ENCODE measurements around the gene PRSS36.

Gene PRSS36

GRCh38 chr16:31109622-31110021, 40.2 kb downstream of the PRSS36 start:
- TF ChIP-seq, protein P1, sequence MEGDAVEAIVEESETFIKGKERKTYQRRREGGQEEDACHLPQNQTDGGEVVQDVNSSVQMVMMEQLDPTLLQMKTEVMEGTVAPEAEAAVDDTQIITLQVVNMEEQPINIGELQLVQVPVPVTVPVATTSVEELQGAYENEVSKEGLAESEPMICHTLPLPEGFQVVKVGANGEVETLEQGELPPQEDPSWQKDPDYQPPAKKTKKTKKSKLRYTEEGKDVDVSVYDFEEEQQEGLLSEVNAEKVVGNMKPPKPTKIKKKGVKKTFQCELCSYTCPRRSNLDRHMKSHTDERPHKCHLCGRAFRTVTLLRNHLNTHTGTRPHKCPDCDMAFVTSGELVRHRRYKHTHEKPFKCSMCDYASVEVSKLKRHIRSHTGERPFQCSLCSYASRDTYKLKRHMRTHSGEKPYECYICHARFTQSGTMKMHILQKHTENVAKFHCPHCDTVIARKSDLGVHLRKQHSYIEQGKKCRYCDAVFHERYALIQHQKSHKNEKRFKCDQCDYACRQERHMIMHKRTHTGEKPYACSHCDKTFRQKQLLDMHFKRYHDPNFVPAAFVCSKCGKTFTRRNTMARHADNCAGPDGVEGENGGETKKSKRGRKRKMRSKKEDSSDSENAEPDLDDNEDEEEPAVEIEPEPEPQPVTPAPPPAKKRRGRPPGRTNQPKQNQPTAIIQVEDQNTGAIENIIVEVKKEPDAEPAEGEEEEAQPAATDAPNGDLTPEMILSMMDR (IDR thresholded peaks at IDR 0.05; ENCODE audit: unreplicated experiment in 3 of 3): no peak

DNA sequence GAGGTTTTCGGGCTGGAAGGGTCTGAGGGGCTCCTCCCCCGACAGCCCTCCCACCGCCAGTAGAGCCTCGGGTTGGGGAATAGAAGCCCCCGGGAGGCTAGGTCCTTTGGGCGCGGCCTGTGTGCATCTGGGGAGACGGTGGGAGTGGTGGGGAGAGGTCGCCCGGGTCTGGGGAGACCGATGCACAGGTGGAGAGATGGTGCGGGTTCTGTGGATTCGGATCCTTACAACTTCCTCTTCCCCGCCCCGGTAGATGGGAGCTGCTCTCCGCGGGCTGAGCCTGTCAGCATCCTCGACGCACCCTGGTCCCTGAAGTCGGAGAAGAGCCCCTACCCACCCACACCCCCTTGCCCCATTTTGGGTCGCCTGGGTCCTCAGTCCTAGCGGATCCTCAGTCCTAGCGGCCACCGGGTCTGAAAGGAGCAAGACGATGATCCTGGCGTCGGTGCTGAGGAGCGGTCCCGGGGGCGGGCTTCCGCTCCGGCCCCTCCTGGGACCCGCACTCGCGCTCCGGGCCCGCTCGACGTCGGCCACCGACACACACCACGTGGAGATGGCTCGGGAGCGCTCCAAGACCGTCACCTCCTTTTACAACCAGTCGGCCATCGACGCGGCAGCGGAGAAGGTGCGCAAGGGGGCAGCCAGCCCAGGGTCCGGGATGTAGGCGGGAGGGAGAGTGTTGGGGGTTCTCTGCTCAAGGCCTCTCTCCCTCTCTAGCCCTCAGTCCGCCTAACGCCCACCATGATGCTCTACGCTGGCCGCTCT, 40.9 kb downstream of the PRSS36 start:
- TF ChIP-seq, protein P1 (IDR thresholded peaks at IDR 0.05; ENCODE audit: unreplicated experiment in 3 of 3): no peak
- Mint-ChIP-seq H3K4me1 (peaks cover 13% of the 10 kb centered on the region), H3K36me3 (ENCODE audit: low read depth) (peaks cover 27% of the 10 kb centered on the region), H3K27me3 (ENCODE audit: low read depth) (no peaks in the 10 kb centered on the region), H3K9me3 (no peaks in the 10 kb centered on the region), H3K27ac (peak overlapping the region in 2 of 3 experiments; percentile 56 to 64), H3K4me3 (peak overlapping the region; percentile 88 to 92 (median 92))

More at GRCh38 chr16:31109622-31110021, 40.2 kb downstream of the PRSS36 start:
- peak overlapping the region in 2 of 3 experiments; percentile 56 to 64 for H3K27ac Mint-ChIP-seq
- H3K27me3 Mint-ChIP-seq (ENCODE audit: low read depth): no peaks in the 10 kb centered on the region
- H3K4me3 Mint-ChIP-seq: peak overlapping the region; percentile 88 to 92 (median 92)
- peaks cover 13% of the 10 kb centered on the region for H3K4me1 Mint-ChIP-seq
- H3K9me3 Mint-ChIP-seq: no peaks in the 10 kb centered on the region
- peaks cover 27% of the 10 kb centered on the region for H3K36me3 Mint-ChIP-seq (ENCODE audit: low read depth)

DNA sequence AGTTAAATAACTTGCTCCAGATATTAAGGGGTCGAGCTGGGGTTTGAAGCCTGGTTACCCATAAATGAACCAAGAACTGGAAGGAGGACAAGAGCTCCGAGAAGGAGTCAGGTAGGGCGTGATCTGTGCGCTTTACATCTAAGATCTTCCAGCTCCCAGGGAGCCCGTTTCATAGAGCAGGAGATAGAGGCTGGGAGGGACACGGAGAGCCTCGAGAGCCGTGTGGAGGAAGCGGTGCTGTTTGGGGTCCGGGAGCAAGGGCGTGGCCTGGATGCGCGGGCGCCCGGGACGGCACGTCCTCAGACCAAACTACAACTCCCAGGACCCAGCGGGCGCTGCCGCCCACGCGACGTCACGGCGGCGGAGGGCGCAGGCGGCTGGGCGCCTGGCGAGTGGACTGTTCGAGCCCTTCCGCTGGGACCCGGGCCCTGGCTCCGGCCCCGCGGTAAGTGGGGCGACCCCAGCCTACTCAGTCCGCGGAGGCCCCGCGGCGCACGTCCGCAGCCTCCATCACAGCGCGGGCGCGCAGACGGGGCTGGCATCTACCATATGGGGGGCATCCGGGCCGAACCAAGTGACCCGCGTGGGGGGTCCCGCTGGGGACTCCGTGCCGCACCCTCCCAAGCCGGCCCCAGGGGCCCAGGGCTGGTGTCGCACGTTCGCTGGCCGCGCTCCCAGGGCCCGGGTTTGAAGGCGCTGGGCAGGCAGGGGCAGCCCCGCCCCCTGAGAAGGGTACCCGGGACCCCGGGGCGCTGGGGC, 41.7 kb downstream of the PRSS36 start, which contains the start of gene BCKDK:
Gene BCKDK (plus strand): TSS at position 352 of the 759 bp plus-strand sequence. CDS start 838 bp downstream, outside the sequence.
- Mint-ChIP-seq H3K9me3 (no peaks in the 10 kb centered on the region), H3K4me1 (peaks cover 13% of the 10 kb centered on the region), H3K4me3 (peak within 1 kb of the TSS; percentile 88 to 90 (median 88)), H3K36me3 (ENCODE audit: low read depth) (peaks cover 22% of the 10 kb centered on the region), H3K27ac (peak within 1 kb of the TSS in 2 of 3 experiments; percentile 68 to 91), H3K27me3 (ENCODE audit: low read depth) (no peaks in the 10 kb centered on the region)
- TF ChIP-seq, protein P1 (IDR thresholded peaks at IDR 0.05; ENCODE audit: unreplicated experiment in 3 of 3): no peak

- H3K4me1 Mint-ChIP-seq: peaks cover 13% of the 10 kb centered on the region
- peak overlapping the region in 2 of 3 experiments; percentile 35 to 91 for H3K27ac Mint-ChIP-seq
- no peaks in the 10 kb centered on the region for H3K9me3 Mint-ChIP-seq
- H3K36me3 Mint-ChIP-seq (ENCODE audit: low read depth): peaks cover 19% of the 10 kb centered on the region
- H3K4me3 Mint-ChIP-seq: peak overlapping the region; percentile 82 to 90 (median 88)
- no peaks in the 10 kb centered on the region for H3K27me3 Mint-ChIP-seq (ENCODE audit: low read depth)
- TF ChIP-seq, protein P1 (IDR thresholded peaks at IDR 0.05; ENCODE audit: unreplicated experiment in 3 of 3): no peak
Measured at GRCh38 chr16:31107465-31107867, 42.4 kb downstream of the PRSS36 start.

- Mint-ChIP-seq H3K4me1 (peaks cover 13% of the 10 kb centered on the region), H3K27ac (peak overlapping the region in 2 of 3 experiments; percentile 35 to 91), H3K27me3 (ENCODE audit: low read depth) (no peaks in the 10 kb centered on the region), H3K9me3 (no peaks in the 10 kb centered on the region), H3K4me3 (peak overlapping the region; percentile 82 to 90 (median 88)), H3K36me3 (ENCODE audit: low read depth) (peaks cover 16% of the 10 kb centered on the region)
- TF ChIP-seq, protein P1 (IDR thresholded peaks at IDR 0.05; ENCODE audit: unreplicated experiment in 3 of 3): no peak
Measured at GRCh38 chr16:31106509-31107464, 43.1 kb downstream of the PRSS36 start.
